ENCODE results near the gene MBD5. TPM values are rescaled to one million over a fixed set of nuclear protein-coding genes. Genes with fewer than 3 reads are reported as not detected.

MBD5 gene
- polyA plus RNA-seq, 5 donors = 30.5 to 55.6 (median 52.5) TPM

DNA sequence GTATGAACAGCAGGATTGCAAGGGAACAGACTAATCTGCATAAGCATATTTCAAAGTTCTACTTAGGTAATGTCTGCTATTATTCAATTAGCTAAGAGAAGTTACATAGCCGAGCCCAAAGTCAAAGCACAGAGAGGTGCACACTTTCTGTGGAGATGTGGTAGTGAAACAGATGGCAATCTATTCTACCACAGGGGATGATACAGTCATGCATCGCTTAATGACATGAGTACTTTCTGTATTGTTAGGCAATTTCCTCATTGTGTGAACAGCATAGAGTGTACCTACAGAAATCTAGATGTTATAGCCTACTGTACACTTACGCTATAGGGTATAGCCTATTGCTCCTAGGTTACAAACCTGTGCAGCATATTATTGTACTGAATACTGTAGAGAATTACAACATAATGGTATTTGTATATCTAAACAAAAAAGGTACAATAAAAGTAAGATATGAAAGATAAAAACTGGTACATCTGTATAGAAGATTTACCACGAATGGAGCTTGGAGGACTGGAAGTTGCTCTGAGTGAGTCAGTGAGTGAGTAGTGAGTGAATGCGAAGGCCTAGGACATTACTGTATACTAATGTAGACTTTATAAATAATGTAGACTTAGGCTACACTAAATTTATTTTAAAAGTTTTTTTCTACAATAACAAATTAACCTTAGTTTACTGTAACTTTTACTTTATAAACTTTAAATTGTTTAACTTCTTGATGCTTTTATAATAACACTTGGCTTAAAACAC is 197.6 kb downstream of the MBD5 start:
- no peak for DNase-seq

DNA sequence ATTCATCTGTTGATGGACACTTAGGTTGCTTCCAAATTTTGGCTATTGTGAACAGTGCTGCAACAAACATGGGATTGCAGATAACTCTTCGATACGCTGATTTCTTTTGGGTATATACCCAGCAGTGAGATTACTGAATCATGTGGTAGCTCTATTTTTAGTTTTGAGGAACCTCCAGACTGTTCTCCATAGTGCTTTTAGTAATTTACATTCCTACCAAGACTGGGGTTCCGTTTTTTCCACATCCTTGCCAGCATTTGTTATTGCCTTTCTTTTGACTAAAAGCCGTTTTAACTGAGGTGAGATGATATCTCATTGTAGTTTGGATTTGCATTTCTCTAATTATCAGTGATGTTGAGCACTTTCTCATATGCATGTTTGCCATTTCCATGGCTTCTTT is 200.3 kb downstream of the MBD5 start:
- no peak for DNase-seq

DNA sequence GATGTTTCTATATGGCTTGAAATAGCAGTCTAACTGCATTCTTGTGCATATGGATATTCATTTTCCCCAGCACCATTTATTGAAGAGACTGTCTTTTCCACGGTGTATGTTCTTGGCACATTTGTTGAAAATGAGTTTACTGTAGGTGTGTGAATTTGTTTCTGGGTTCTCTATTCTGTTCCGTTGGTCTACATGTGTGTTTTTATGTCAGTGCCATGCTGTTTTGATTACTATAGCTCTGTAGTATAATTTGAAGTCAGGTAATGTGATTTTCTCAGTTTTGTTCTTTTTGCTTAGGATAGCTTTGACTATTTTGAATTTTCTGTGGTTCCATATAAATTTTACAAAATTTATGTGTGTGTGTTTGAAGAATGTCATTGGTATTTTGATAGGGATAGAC is 201.0 kb downstream of the MBD5 start:
- DNase-seq = no peak

GRCh38 chr2:148231858-148232257 is 211.0 kb downstream of the MBD5 start:
- DNase-seq = no peak

DNA sequence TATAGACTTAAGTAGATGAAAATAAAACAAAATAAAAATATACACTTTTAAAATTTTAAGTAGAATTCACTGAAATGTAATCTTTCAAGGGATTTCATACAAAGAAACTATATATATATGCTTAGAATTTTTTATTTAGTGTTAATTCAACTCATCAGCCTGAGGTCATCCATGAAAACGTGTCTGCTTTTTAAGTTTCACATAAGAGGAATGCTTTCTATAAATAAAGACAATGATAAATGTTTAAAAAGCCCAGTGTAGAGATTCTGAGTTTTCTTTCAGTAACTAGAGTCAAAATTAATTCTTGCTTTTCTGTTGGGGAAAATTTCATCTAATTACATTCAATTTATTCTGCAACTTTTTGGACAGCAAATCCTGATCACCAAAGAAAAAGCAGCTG is 213.3 kb downstream of the MBD5 start:
- no peak for DNase-seq

DNA sequence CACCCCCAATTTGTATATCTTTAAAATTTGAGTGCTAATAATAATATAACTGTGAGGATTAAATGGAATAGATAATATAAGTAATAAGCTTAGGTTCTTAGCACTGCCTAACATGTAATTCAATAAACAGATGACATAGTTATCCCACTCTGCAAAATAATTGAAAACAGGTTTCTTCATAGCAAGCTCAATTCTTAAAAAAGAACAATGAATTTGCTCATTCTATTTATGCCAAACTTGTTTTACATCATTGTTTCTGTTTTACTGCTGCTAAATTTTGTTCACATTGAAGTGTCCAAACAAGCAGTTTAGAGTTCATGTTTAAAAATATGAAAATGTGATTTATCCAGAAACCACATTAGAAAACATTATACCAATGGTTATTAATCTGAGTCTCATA is 217.0 kb downstream of the MBD5 start:
- no peak for DNase-seq

DNA sequence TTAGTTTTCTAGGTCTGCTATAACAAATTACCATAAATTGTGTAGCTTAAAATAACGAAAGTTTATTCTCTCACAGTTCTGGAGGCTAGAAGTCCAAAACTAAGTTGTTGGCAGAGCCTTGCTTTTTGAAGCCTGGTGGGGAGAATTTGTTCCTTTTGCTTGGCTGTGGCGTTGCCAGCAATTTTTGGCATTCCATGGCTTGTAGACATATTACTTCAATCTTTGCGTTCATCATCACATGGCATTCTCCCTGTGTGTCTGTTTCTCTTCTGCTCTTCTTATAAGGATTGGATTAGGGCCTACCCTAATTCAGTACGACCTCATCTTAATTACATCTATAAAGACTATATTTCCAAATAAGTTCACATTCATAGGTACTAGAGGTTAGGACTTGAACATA is 217.7 kb downstream of the MBD5 start:
- DNase-seq = no peak

- DNase-seq = no peak
Observed at GRCh38 chr2:148240838-148241237, 219.9 kb downstream of the MBD5 start.

- DNase-seq = no peak
Observed at GRCh38 chr2:148244593-148245292, 223.9 kb downstream of the MBD5 start.

- no peak for DNase-seq
Observed at GRCh38 chr2:148251993-148252392, 231.1 kb downstream of the MBD5 start.

GRCh38 chr2:148252646-148253045 is 231.8 kb downstream of the MBD5 start:
- no peak for DNase-seq

GRCh38 chr2:148253685-148254084 is 232.8 kb downstream of the MBD5 start:
- no peak for DNase-seq

DNA sequence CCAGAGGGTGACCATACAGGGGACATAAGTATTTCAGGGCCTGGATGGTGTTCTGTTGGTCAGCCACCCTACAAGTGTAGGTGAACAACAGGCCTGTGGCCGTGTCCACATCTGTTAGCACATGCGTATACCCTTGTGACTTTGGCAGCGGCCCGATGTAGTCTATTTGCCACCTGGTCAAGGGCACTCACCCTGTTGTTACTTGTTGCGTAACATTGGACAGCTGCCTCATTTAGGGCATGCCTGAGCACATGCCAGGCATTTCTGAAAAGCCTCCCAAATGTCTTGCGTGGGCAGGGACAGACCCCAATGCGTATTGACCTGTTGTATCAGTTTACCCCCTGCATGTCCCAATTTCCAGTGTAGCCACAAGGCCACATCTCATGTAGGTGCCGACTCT is 235.0 kb downstream of the MBD5 start:
- no peak for DNase-seq

DNA sequence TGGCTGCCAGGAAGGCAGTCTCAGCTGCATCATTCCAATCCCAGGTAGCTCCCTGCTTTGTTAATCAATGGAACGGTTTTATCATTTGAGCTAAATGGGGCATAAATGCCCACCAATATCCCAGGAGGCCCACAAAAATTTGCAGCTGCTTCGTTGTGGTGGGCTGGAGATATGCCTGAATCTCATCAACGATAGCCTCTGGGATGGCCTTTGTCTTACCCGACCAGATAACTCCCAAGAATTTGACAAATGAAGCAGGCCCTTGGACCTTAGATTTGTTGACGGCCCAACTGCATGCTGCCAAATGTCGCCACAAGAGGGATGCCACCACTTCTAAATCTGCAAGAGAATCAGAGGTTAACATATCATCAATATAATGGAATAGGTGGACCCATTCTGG is 236.4 kb downstream of the MBD5 start:
- no peak for DNase-seq

GRCh38 chr2:148258124-148258523 is 237.2 kb downstream of the MBD5 start:
- no peak for DNase-seq

DNA sequence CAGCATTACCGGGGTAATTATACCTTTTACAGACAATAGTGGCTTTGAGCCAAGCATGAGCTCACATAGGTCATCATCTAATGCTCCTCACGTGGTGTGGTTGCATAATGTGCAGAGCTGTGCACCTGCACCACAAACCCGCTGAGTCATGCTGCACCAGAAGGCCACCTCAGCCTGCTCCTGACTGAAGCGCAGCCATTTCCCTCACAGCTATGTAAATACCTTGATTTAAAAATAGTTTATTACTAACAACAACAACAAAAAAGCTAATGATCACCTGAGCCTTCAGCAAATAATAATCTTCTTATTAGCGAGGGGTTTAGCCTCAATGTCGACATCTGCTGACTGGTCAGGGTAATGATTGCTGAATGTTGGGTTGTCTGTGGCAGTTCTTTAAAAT is 238.8 kb downstream of the MBD5 start:
- DNase-seq = no peak

DNA sequence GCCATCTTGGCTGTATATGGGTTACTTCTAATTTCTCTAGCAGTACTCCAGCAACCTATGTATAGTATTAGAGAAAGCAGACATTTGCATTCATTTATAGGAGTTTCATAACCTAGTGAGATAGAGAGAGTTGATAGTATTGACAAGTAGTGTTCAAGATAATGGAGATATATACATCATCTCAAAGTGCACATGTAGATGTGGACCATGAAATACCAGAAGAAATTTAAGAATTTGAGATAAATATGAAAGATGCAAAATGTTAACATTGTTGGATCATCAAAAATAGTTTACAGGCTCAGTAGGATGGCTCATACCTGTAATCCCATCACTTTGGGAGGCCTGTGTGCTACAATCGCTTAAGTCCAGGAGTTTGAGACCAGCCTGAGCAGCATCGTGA is 243.0 kb downstream of the MBD5 start:
- DNase-seq = no peak

- DNase-seq = no peak
Observed at GRCh38 chr2:148273158-148273691, 252.3 kb downstream of the MBD5 start.

DNA sequence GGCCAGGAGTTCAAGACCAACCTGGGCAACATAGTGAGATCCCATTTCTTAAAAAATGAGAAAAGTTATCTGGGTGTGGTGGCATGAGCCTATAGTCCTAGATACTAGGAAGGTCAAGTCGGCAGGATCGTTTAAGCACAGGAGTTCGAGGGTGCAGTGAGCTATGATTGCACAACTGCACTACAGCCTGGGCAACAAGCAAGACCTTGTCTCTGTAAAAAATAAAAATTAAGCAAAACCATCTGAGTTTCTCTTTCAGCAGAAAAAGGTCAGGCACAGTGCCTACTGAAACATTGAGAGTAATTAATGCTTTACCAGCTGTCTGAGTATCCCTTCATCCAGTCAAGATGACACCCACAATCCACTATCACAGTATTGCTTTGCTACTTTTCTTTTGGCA is 258.3 kb downstream of the MBD5 start:
- no peak for DNase-seq

GRCh38 chr2:148282201-148282600 is 261.3 kb downstream of the MBD5 start:
- DNase-seq = no peak

DNA sequence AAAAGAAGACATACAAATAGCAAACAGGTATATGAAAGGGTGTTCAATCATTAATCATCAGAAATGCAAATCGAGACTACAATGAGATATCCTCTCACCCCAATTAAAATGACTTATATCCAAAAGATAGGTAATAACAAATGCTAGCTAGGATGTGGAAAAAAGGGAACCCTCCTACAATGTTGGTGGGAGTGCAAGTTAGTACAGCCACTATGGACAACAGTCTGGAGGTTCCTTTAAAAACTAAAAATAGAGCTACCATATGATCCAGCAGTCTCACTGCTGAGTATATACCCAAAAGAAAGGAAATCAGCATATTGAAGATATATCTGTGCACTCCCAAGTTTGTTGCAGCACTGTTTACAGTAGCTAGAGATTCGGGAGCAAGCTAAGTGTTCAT is 271.5 kb downstream of the MBD5 start:
- no peak for DNase-seq

DNA sequence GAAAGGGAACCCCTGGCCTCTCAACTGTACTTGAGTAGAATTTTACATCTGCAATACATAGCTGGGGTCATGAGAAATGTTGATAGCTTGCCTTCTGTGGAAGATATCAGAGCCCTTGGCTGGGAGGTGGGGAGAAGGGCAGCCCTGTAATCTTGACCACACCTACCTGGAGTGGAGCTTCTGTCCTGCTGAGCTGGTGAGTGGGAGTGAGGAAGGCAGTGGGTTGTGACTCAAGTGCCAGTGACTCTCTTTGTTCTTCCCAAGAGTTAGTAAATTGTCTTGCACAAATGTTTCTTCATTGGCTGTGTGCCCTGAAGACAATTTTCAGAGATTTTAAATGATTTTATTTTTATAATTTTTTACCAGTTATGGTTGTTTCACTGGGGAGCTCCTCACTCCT is 277.3 kb downstream of the MBD5 start:
- no peak for DNase-seq

GRCh38 chr2:148299616-148300015 is 278.7 kb downstream of the MBD5 start:
- no peak for DNase-seq
